Tibial artery (tissue), 4 donors: ENCODE measurements around the gene CDK5RAP2.

Experiments used
- DNase-seq, 2 donors: peaks; one replicate each; pipeline ENCODE4 v3.0.0-alpha.2; 2019
- H3K27ac ChIP-seq, 2 donors: fragments of 200-600 bp; sonication (generic) in 1 of 2; 1 replicate in 1 of 2; 2 replicates in 1 of 2; pipeline ENCODE4 v1.5.1; 2018 to 2019; ENCODE audit warnings: mild to moderate bottlenecking in 1 of 2
- H3K27me3 ChIP-seq, 2 donors: fragments of 200-600 bp; sonication (generic) in 1 of 2; one replicate each; pipeline versions ENCODE4 v1.5.1 to v1.6.0; 2016 to 2019
- H3K36me3 ChIP-seq, 3 donors: fragments of 200-600 bp; sonication (generic) in 2 of 3; one replicate each; pipeline ENCODE4 v1.5.1; 2016 to 2019; ENCODE audit warnings: mild to moderate bottlenecking in 2 of 3
- H3K4me1 ChIP-seq, 4 donors: fragments of 200-600 bp; sonication (generic) in 2 of 4; 1 replicate in 3 of 4; 2 replicates in 1 of 4; pipeline ENCODE4 v1.5.1; 2016 to 2019
- H3K4me3 ChIP-seq, 2 donors: fragments of 200-600 bp; sonication (generic) in 1 of 2; 1 replicate in 1 of 2; 2 replicates in 1 of 2; pipeline ENCODE4 v1.5.1; 2018 to 2019; ENCODE audit warnings: mild to moderate bottlenecking in 2 of 2
- H3K9me3 ChIP-seq, 3 donors: fragments of 200-600 bp; sonication (generic) in 1 of 3; one replicate each; pipeline ENCODE4 v1.5.1; 2016 to 2019
- intact Hi-C: fragments of 100-400 bp; cut with DNase I; formaldehyde crosslinking; loops from one replicate; pipeline ENCODE4 v1.15.0; 2023; ENCODE audit warnings: low total_unique reads
- TF ChIP-seq, protein P1 (sequence below), 2 experiments: fragments of 200-600 bp in 1 of 2; fragments of 450-650 bp in 1 of 2; IDR thresholded peaks; one replicate each; pipeline ENCODE4 v1.5.1; 2017 to 2019; ENCODE audit warnings: antibody characterized with exemption in 2 of 2, mild to moderate bottlenecking in 1 of 2, moderate library complexity in 1 of 2

Gene CDK5RAP2

DNA sequence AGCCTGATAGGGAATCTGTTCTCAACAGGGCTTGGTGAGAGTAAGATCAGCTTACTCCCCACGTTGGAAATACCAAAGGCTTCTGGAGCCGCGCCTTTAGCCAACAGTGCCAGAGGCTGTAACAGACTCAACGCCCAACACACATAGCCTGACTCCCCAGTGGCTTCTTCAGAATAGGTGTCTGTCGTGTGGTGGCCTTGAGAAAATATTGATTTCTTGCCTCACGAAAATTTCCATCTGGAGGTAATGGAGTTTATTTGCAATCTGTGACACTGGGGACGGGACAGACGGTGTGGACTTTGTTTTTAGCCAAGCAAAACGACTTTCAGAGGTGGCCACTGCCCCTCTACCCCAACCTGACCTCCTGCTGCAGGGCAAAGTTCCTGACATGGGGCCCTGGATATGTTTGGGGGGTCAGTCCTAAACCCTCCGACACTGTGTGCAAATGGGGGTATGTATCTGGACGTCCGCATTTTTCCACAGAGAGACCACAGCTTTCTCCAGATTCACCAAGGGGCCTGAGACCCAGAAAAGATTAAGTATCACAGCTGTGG lies 189.3 kb downstream of the CDK5RAP2 start:
- no peak overlapping the region for H3K27ac ChIP-seq
- intact Hi-C loops = no loop called here
- H3K36me3 ChIP-seq = peaks cover 40 to 85% (median 76%) of the 10 kb centered on the region in 3 donors
- H3K9me3 ChIP-seq = no peaks in the 10 kb centered on the region
- H3K4me1 ChIP-seq = peaks cover 0 to 32% (median 17%) of the 10 kb centered on the region in 4 donors
- H3K4me3 ChIP-seq = no peak overlapping the region
- TF ChIP-seq, protein P1, sequence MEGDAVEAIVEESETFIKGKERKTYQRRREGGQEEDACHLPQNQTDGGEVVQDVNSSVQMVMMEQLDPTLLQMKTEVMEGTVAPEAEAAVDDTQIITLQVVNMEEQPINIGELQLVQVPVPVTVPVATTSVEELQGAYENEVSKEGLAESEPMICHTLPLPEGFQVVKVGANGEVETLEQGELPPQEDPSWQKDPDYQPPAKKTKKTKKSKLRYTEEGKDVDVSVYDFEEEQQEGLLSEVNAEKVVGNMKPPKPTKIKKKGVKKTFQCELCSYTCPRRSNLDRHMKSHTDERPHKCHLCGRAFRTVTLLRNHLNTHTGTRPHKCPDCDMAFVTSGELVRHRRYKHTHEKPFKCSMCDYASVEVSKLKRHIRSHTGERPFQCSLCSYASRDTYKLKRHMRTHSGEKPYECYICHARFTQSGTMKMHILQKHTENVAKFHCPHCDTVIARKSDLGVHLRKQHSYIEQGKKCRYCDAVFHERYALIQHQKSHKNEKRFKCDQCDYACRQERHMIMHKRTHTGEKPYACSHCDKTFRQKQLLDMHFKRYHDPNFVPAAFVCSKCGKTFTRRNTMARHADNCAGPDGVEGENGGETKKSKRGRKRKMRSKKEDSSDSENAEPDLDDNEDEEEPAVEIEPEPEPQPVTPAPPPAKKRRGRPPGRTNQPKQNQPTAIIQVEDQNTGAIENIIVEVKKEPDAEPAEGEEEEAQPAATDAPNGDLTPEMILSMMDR (IDR thresholded peaks at IDR 0.05) = no peak
- no peaks in the 10 kb centered on the region for H3K27me3 ChIP-seq
- DNase-seq = no peak

DNA sequence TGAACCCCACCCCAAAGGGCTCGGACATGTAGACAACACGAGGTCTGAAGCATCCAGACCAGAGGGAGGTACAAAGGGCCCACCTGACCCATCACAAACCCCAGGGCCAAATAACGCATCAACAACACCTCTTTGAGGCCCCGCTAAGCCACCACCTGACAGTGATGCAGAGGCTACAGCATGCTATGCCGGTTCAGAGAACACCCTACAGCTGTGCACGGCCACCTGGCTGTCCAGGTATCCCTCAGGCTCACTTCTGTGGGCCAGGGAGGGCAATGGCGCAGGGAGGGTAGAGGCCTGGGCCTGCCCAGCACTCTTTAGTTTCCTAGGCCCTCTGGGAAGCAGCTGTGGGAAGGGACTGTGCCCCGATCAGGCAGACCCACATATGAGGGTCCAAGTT lies 190.1 kb downstream of the CDK5RAP2 start:
- Histone ChIP-seq H3K36me3 (peaks cover 40 to 77% (median 68%) of the 10 kb centered on the region in 3 donors), H3K27me3 (no peaks in the 10 kb centered on the region), H3K4me1 (peaks cover 0 to 34% (median 17%) of the 10 kb centered on the region in 4 donors), H3K27ac (no peak overlapping the region), H3K9me3 (no peaks in the 10 kb centered on the region), H3K4me3 (no peak overlapping the region)
- intact Hi-C loops = no loop called here
- TF ChIP-seq, protein P1 (IDR thresholded peaks at IDR 0.05) = no peak
- DNase-seq = peak in 1 of 2 donors; percentile 39

DNA sequence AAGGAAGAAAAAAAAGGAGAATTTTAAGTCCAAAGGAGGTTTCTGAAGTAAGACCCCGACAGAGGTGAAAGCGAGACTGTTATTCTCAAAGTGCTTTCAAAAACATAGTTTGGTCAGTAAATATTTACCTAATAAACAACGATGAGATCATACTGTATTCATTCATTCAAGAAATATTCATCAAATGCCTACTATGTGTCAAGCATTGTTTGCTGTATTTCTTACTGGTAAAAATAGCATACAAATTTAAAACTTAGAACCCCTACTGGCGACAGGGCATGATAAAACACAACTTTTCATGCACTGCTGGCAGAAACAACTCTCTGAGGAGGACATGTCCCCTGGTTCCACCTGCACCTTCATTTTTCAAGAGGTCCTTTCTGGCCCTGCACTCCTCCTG lies 190.7 kb downstream of the CDK5RAP2 start:
- Histone ChIP-seq H3K4me1 (peaks cover 0 to 39% (median 21%) of the 10 kb centered on the region in 4 donors), H3K27me3 (no peaks in the 10 kb centered on the region), H3K36me3 (peaks cover 40 to 71% (median 62%) of the 10 kb centered on the region in 3 donors), H3K9me3 (no peaks in the 10 kb centered on the region), H3K4me3 (no peak overlapping the region), H3K27ac (no peak overlapping the region)
- TF ChIP-seq, protein P1 (IDR thresholded peaks at IDR 0.05) = no peak
- no peak for DNase-seq
- intact Hi-C loops = no loop called here

DNA sequence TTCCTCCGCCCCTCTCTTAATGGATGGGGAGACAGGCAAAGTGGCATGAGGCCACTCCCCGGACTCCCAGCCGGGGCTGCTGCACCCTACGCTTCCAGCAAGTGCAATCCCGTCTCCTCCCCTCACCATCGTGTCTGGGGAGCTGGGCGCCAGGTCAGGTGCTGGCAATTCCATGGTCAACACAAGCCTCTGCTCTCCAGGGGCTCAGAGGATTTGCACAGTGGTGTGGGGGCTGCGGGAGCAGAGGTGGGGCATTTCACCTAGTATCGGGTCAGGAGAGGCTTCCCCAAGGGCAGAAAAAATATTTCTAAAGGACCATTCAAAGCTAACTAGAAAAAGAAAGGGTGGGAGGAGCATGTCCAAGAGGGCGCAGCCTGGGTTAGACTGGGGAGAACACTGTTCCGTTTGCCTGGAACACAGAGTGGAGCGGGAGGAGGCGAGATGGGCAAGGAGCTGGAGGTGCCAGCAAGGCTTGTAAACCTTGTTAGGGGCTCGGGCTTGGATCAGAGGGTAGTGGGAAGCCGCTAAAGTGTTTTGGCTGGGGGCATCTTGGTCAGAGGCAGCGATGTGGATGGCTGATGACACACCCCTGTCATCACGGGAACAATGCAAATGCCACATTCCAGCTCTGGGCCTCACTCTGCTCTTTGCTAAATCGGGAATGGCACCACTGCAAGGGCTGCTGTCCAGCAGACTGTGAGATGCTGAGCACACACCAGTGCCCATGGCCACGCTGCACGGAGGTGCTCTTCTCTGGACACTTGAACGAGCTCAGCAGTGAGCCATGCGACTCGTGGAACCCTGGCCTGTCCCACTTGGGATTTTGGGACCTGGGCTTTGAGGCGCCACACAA lies 191.7 kb downstream of the CDK5RAP2 start:
- Histone ChIP-seq H3K4me3 (no peak overlapping the region), H3K27me3 (no peaks in the 10 kb centered on the region), H3K27ac (no peak overlapping the region), H3K36me3 (peaks cover 33 to 61% (median 51%) of the 10 kb centered on the region in 3 donors), H3K4me1 (peaks cover 0 to 37% (median 20%) of the 10 kb centered on the region in 4 donors), H3K9me3 (no peaks in the 10 kb centered on the region)
- DNase-seq = peak in 1 of 2 donors; percentile 52
- intact Hi-C loops = no loop called here
- TF ChIP-seq, protein P1 (IDR thresholded peaks at IDR 0.05) = no peak

DNA sequence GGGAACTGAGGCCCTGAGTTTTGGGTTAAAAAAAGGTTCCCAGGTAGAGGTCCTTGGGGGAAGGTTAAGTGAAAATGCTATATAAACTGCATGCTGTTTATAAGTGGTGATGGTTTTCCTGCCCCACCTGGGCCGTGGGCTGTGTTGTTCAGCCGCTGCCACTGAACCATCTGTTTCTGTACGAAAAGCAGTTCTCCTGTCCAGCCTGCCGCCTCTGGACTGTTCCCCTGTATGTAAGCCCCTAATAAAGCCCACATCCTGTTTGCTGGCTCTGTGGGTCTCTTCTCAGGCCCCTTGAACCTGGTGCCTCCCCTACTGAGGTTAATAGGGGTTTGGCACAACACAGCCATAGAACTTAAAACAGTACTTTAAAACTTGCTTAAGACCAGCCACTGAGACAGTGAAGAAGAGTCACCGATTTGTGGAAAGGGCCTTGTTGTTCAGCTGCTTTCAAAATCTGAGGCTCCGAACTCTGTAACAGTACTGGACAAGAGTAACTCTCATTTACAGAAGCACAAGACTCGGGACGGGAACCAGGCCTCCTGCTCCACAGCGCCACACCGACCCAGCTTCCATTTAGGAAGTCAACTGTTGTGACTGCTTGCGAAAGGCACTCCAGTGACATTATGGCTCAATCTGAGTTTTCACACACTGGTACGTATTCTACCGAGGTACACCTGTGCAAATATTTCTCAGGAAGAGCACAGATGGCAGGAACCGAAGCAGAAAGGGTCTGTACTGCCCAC lies 192.5 kb downstream of the CDK5RAP2 start:
- TF ChIP-seq, protein P1 (IDR thresholded peaks at IDR 0.05) = no peak
- H3K4me3 ChIP-seq = no peak overlapping the region
- no peaks in the 10 kb centered on the region for H3K27me3 ChIP-seq
- peaks cover 0 to 30% (median 18%) of the 10 kb centered on the region in 4 donors for H3K4me1 ChIP-seq
- DNase-seq = peak in 1 of 2 donors; percentile 51
- intact Hi-C loops = no loop called here
- no peak overlapping the region for H3K27ac ChIP-seq
- H3K36me3 ChIP-seq = peaks cover 26 to 53% (median 43%) of the 10 kb centered on the region in 3 donors
- H3K9me3 ChIP-seq = no peaks in the 10 kb centered on the region
